ENCODE measurements around the gene SNRPF.
A peak's percentile ranks its signal among the peaks of the same experiment; 100 is the strongest.

The SNRPF gene

DNA sequence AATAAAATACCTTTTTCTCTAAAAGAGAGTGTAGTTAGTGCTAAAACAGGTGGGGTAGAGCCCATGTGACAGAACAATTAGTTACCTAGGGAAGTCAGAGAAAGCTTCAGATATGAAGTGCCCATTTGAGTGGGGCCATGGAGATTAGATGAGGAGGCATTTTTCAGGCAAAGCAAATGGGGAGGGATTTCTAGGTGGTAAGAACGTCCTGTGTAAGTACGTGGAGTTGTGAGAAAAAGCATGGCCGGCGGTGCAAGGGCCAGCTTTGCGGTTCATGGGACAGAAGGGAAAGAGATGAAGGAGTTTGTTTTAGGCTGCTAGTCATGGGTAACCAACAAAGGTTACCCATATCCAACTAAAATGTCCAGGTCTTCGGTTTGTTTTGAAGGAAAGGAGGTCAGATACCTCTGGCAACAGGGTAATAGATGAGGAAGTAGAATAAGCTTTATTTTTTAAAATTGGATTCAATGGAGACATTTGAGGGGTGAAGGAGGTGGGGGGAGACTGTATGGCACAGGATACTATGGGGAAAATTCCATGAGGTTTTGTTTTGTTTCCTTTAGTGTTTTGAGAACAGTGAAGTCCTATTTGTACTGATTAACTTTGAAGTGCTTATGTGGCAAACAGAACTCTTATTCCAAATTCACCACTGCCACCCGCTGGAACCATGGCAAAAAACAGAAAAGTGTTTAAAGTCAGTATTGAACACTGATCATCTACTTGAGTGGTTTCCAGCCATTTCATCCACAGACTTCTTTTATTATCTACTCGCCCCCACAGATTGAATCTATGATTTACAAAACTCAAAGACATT lies 10.0 kb upstream of the SNRPF start:
- no peaks in the 10 kb centered on the region for H3K36me3 Mint-ChIP-seq
- no peaks in the 10 kb centered on the region for H3K4me1 Mint-ChIP-seq
- no peak overlapping the region for H3K4me3 Mint-ChIP-seq

DNA sequence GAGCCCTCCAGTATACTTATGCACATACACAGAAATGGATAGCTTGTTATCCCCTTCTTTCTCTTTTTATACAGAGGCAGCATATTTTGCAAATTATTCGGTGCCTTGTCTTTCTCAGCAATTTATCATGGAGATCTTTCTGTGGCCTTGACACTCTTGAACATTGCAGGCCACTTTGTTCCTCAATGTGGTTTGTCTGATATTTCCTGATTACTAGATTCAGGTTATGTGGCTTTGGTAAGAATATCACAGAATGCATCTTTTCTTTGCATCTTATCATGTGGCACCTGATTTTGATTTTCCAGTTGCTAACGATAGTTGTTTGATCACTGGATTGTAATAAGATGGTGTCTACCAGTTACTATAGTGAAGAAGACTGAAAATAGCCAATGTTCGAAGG lies 7.1 kb upstream of the SNRPF start:
- Mint-ChIP-seq H3K9me3 (no peaks in the 10 kb centered on the region), H3K27me3 (peaks cover 29% of the 10 kb centered on the region), H3K27ac (no peak overlapping the region), H3K36me3 (no peaks in the 10 kb centered on the region), H3K4me1 (no peaks in the 10 kb centered on the region), H3K4me3 (no peak overlapping the region)
- ATAC-seq: no peak

More for the DNA sequence above, 10.0 kb upstream of the SNRPF start:
- no peaks in the 10 kb centered on the region for H3K9me3 Mint-ChIP-seq
- peaks cover 40% of the 10 kb centered on the region for H3K27me3 Mint-ChIP-seq
- no peak for ATAC-seq
- H3K27ac Mint-ChIP-seq: no peak overlapping the region

DNA sequence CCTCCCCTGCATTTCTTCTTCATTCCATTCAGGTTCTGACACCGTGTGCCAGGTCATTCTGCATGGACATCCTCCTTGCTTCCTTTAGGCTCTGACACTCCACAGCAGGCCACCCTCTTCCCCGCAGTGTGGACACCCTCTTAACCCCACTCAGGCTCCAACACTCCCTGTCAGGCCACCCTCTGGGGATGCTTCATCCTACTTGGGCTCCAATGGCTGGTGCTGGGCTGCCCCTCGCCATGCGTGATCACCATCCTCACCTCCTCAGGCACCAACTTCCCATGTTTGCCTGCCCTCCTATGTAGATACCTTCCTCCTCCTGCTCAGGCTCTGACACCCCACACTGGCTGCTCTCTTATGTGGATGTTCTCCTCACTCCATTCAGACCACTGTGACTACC lies 6.6 kb upstream of the SNRPF start:
- Mint-ChIP-seq H3K27me3 (peaks cover 24% of the 10 kb centered on the region), H3K27ac (no peak overlapping the region), H3K4me1 (no peaks in the 10 kb centered on the region), H3K4me3 (no peak overlapping the region), H3K36me3 (no peaks in the 10 kb centered on the region), H3K9me3 (no peaks in the 10 kb centered on the region)
- ATAC-seq: no peak

DNA sequence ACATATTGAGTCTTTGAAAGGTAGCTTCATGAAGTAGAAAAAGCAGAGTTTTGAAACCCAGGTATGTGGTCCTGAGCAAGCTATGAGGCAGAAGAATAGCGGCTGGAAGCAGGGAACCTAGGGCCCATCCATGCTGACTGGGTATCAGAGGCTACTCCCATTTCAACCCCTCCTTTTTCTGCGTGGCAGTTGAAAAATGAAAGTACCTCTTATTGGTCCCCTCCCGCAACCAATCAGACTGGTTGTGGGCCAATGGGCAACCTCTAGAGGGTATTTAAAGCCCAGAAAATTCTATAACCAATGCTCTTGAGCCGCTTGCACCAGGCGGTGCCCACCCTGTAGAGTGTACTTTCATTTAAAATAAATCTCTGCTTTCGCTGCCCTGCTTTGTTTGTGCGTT lies 1.6 kb upstream of the SNRPF start:
- peaks cover 9% of the 10 kb centered on the region for H3K4me1 Mint-ChIP-seq
- H3K36me3 Mint-ChIP-seq: peaks cover 13% of the 10 kb centered on the region
- H3K9me3 Mint-ChIP-seq: no peaks in the 10 kb centered on the region
- peaks cover 16% of the 10 kb centered on the region for H3K27me3 Mint-ChIP-seq
- H3K27ac Mint-ChIP-seq: no peak overlapping the region
- no peak overlapping the region for H3K4me3 Mint-ChIP-seq
- ATAC-seq: no peak

DNA sequence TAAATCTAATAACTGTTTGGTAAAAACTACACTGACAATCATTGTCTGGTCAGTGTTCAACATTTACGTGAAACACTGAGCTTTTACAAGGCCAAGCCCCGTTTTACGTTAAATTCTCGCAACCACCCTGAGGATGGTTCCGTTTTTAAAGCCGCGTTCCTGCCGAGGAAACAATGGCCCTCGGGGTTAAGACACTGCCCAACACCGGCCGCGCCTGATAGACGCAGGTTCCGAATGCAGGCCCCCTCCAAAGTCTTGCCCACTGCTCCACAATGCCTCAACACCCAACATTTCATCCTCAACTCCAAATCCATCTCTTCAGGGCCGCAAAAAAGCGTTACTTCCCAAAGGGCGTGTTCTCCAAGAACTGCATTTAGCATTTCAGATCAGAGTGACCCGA lies 953 bp upstream of the SNRPF start:
- no peak overlapping the region for H3K4me3 Mint-ChIP-seq
- ATAC-seq: no peak

DNA sequence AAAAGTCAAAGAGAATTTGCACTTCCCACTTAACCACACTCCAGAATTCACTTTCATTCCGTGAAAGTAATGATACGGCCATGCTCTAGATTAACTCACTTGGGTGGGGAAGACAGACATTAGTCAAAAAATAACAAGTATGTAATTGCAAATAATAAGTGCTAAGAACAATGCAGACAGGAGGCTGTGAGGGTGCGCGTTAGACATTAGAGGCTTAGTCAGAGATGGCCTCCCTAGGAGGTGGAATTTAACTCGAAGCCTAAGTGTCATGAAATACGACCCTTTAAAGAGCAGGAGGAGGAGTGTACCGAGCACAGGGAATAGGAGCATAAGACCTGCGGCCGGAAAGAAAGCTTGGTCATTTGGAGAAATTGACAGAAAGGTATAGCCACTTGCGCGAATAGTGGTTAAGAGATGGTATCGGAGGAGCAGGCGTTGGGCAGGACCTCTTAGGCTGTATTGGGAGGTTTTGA lies 628 bp downstream of the SNRPF start:
- H3K27ac Mint-ChIP-seq: no peak overlapping the region
- peaks cover 19% of the 10 kb centered on the region for H3K4me1 Mint-ChIP-seq
- no peak for ATAC-seq
- H3K36me3 Mint-ChIP-seq: peaks cover 35% of the 10 kb centered on the region
- H3K4me3 Mint-ChIP-seq: no peak overlapping the region
- H3K27me3 Mint-ChIP-seq: peaks cover 14% of the 10 kb centered on the region
- H3K9me3 Mint-ChIP-seq: no peaks in the 10 kb centered on the region

More for the DNA sequence above, 953 bp upstream of the SNRPF start:
- Mint-ChIP-seq H3K4me1 (peaks cover 12% of the 10 kb centered on the region), H3K9me3 (no peaks in the 10 kb centered on the region), H3K27me3 (peaks cover 16% of the 10 kb centered on the region), H3K36me3 (peaks cover 19% of the 10 kb centered on the region), H3K27ac (no peak overlapping the region)

DNA sequence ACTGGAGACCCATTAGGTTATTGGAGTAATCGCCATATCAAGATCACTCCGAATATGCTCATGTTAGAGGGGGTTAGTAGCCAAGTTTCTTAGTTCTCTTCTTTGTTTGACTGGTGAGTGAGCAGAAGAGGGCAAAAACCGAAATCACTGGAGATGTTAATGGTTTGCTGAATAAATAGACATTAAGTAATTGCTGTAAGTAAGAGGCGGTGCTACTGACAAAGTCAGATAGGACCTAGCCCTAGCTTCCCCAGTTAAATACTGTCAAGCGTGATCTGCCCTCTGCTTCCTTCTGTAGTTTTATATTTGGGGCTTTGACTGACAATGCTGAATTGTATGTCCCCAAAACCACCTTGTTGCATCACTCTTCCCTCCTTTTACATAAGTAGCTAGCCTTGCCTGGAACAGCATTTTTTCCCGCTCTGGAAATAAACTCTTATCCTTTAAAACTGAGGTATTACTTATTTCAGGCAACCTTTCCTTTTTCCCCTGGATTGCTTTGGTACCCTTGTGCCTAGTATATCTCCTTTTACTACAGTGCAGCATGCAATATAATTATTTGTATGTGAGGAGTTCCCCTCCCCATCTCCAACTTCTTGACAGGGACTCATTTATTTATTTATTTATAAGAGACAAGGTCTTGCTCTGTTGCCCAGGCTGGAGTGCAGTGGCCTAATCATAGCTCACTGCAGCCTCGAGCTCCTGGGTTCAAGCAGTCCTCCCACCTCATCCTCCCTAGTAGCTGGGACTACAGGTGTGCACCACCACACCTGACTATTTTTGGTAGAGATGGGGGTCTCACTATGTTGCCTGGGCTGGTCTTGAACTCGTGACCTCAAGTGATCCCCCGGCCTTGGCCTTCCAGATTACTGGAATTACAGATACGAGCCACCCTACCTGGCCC lies 1.4 kb downstream of the SNRPF start:
- H3K4me3 Mint-ChIP-seq: peak overlapping the region; percentile 60
- no peak overlapping the region for H3K27ac Mint-ChIP-seq
- H3K27me3 Mint-ChIP-seq: peaks cover 7% of the 10 kb centered on the region
- H3K4me1 Mint-ChIP-seq: peaks cover 19% of the 10 kb centered on the region
- no peak for ATAC-seq
- no peaks in the 10 kb centered on the region for H3K9me3 Mint-ChIP-seq
- peaks cover 36% of the 10 kb centered on the region for H3K36me3 Mint-ChIP-seq

DNA sequence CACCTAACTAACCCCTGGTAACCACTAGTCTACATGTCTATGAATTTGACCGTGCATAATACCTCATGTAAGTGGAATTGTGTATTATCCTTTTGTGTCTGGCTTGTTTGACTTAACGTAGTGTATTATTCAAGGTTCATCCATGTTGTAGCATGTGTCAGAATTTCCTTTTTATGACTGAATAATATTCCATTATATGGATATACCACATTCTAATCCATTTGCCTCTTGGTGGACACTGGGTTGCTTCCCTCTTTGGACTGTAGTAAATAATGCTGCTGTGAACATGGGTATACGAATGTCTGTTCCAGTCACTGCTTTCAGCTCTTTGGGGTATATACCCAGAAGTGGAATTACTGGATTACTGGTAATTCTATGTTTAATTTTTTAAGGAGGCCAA lies 3.3 kb downstream of the SNRPF start:
- H3K4me1 Mint-ChIP-seq: peaks cover 19% of the 10 kb centered on the region
- H3K9me3 Mint-ChIP-seq: no peaks in the 10 kb centered on the region
- no peak overlapping the region for H3K27ac Mint-ChIP-seq
- no peak for ATAC-seq
- H3K36me3 Mint-ChIP-seq: peaks cover 44% of the 10 kb centered on the region
- H3K4me3 Mint-ChIP-seq: no peak overlapping the region
- peaks cover 7% of the 10 kb centered on the region for H3K27me3 Mint-ChIP-seq

DNA sequence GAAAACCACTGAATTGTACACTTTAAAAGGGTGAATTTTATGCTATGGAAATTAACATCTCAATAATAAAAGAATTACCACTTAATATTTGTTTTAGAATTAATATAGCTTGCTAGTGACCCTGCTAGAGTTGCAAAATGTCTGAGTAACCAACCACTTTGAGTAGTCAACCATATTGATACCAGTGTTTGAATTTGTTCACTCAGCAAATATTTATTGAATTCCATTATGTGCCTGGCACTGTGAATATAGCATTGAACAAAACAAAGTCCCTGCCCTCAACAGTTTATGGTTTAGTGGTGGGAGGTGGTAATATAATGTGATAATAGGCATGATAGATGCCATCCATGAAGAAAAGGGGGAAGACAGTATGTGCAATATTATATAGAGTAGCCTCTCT lies 4.6 kb downstream of the SNRPF start:
- no peak for ATAC-seq
- H3K27ac Mint-ChIP-seq: no peak overlapping the region
- no peaks in the 10 kb centered on the region for H3K9me3 Mint-ChIP-seq
- peaks cover 13% of the 10 kb centered on the region for H3K4me1 Mint-ChIP-seq
- no peak overlapping the region for H3K4me3 Mint-ChIP-seq
- peaks cover 54% of the 10 kb centered on the region for H3K36me3 Mint-ChIP-seq
- no peaks in the 10 kb centered on the region for H3K27me3 Mint-ChIP-seq

DNA sequence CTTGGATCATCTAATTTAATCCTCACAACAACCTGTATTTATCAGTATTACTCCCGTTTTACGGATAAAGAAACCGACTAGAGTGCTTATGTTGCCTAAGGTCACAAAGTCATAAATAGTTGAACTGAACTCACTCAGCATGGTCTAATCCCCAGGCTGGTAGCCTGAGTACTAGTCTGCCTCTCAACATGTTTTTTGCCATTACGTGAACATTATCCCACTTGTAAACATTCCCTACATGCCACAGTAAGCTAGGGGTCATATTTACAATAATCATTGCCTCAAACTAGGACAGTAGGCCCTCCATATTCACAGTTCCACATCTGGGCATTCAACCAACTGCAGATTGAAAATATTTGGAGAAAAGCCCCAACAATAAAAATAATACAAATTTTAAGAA lies 12.1 kb downstream of the SNRPF start:
- no peaks in the 10 kb centered on the region for H3K9me3 Mint-ChIP-seq
- no peak for ATAC-seq
- peaks cover 9% of the 10 kb centered on the region for H3K4me1 Mint-ChIP-seq
- no peaks in the 10 kb centered on the region for H3K27me3 Mint-ChIP-seq
- peaks cover 58% of the 10 kb centered on the region for H3K36me3 Mint-ChIP-seq
- H3K4me3 Mint-ChIP-seq: no peak overlapping the region
- H3K27ac Mint-ChIP-seq: no peak overlapping the region

DNA sequence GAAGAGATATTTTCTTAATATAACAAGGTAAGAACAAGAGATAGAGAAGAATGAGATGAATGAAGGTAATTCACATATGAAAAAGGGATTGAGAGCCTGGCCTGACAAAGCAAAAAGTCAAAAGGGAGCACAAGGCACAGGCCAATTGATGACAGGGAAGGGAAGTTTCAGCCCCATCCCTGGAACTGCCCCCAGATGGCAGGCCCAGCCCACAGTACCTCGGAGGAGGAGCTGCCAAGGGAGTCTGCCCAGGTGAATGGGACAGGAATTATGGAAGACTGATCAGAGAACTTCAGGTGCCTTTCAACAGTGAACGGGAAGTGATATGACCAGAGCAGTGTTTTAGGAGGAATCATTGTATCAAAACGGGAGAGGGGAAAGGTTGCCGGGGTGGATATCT lies 15.7 kb downstream of the SNRPF start:
- no peak for ATAC-seq
- Mint-ChIP-seq H3K36me3 (peaks cover 38% of the 10 kb centered on the region), H3K4me1 (peaks cover under 1% of the 10 kb centered on the region), H3K27me3 (no peaks in the 10 kb centered on the region), H3K4me3 (no peak overlapping the region), H3K9me3 (no peaks in the 10 kb centered on the region), H3K27ac (no peak overlapping the region)

DNA sequence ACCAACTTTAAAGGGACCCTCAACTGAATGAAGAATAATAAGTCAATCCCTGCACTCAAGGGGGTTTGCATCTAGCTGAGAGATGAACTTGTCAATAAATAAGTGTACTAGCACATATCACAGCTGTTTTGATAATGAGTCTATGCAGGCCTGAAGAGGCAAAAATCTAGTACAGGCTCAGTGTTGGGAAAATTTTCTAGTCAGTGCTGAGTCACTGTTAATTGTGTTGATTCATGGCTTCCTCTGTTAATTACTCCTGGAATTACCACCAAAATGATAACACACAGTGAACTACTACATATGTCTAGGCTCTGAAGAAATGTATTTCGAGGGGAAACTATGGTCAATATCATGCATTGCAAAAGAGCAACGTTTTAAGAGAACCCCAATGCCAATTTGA lies 18.9 kb downstream of the SNRPF start:
- no peaks in the 10 kb centered on the region for H3K27me3 Mint-ChIP-seq
- H3K4me1 Mint-ChIP-seq: no peaks in the 10 kb centered on the region

DNA sequence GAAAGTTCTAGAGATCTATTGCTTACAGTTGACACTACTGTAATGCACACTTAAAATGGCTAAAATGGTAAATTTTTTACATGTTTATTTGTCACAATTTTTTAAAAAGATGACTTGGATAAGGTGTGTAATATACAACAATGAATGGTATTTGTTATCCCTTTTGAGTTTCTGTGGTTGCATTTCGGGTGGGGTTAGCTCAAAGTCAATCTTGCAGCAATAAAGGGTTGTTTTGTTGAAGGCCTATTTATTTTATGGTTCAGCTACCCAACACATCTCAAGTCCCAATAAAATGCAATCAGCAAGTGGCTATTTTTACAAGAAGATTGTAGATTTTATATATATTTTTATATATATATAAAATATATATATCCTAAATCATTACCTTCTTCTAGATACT lies 22.1 kb downstream of the SNRPF start:
- no peak overlapping the region for H3K4me3 Mint-ChIP-seq
- ATAC-seq: no peak
- H3K27me3 Mint-ChIP-seq: no peaks in the 10 kb centered on the region
- peaks cover 6% of the 10 kb centered on the region for H3K36me3 Mint-ChIP-seq
- no peak overlapping the region for H3K27ac Mint-ChIP-seq
- no peaks in the 10 kb centered on the region for H3K9me3 Mint-ChIP-seq
- H3K4me1 Mint-ChIP-seq: no peaks in the 10 kb centered on the region

More for the DNA sequence above, 18.9 kb downstream of the SNRPF start:
- H3K9me3 Mint-ChIP-seq: no peaks in the 10 kb centered on the region
- H3K36me3 Mint-ChIP-seq: peaks cover 27% of the 10 kb centered on the region
- H3K4me3 Mint-ChIP-seq: no peak overlapping the region
- ATAC-seq: no peak
- H3K27ac Mint-ChIP-seq: no peak overlapping the region

DNA sequence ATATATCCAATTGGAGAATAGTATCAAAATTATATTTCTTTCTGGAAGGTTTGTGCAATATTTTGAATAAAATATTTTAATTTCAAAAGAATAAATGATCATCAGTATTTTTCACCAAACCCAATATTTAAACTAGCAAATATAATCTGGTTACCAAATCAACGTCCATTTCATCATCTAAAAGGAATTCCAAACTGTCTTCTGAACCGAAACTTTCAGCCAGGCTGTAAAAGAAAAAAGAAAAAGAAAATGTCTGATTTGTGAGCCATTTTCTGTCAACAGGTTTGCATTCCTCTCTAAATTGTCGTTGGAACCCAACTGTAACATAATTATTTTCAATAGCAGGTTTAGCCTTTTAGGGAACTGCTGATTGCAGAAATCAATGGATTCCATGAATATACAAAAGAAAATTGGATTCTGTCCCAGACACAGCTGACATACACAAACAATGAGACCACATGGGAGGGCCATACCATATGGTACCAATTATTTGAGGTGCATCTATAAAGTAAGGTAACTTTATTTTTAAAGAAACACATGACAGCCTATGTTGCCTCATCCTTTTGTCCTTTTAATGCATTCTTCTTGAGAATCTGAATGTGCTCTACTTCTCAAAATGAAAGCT lies 22.7 kb downstream of the SNRPF start:
- Mint-ChIP-seq H3K4me1 (no peaks in the 10 kb centered on the region), H3K36me3 (peaks cover 6% of the 10 kb centered on the region), H3K27me3 (no peaks in the 10 kb centered on the region), H3K9me3 (no peaks in the 10 kb centered on the region), H3K27ac (no peak overlapping the region), H3K4me3 (no peak overlapping the region)
- ATAC-seq: no peak

DNA sequence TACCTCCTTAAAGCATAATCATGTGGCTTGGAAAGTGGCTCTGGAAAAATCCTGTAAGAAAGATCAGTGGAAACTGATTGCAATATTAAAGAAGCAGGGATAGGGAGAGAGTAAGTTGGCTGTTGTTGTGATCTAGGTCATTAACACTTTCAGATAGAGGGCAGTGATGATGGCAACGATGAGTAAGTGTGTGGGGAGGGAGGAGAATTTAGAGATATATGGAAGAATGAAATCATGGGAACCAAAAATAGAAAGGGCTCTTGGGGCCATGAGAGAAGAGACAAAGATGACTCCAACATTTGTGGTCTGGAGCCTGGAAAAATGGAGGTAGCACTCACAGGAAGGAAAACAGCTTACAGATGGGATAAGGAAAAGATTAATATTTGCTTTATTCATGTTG lies 23.3 kb downstream of the SNRPF start:
- Mint-ChIP-seq H3K36me3 (peaks cover 6% of the 10 kb centered on the region), H3K27ac (no peak overlapping the region), H3K4me3 (no peak overlapping the region), H3K4me1 (no peaks in the 10 kb centered on the region), H3K27me3 (no peaks in the 10 kb centered on the region), H3K9me3 (no peaks in the 10 kb centered on the region)
- ATAC-seq: no peak

Data from stimulated activated memory B cell treated with anti-CD40 and anti-IgM and Interleukin-4, amounts not matched to agents 10 μg/mL and 1 μg/mL and 100 μg/mL, for 72 hours (primary cell).